Activated CD8-positive, alpha-beta memory T cell treated with anti-CD3 and anti-CD28 coated beads for 36 hours (primary cell): Measurements from ENCODE around the gene ZBTB37. TPM values are rescaled to one million over a fixed set of nuclear protein-coding genes. Genes with fewer than 3 reads are reported as not detected.
"Not testable (repeated sequence)": the region's sequence is repeated elsewhere in the genome, so short reads cannot be mapped to it uniquely, and the experiment has no call there.

Source experiments
- CTCF ChIA-PET: fragments of 350-600 bp; sonication (Branson Sonifier 250); formaldehyde crosslinking; loops from one replicate; lab custom pipeline; 2021; ENCODE audit warnings: antibody characterized with exemption; lab: Charles Lee
- POLR2A ChIA-PET: fragments of 350-600 bp; sonication (Branson Sonifier 250); formaldehyde crosslinking; loops from one replicate; lab custom pipeline; 2021; ENCODE audit warnings: antibody characterized with exemption; lab: Charles Lee
- total RNA-seq, 2 experiments: library from RNA; stranded (reverse); gene quantifications; one replicate each; pipeline ENCODE4 v1.2.3, GENCODE V29; 2021

ZBTB37 gene
- total RNA-seq, 2 experiments from 2014 or later, result 7.7 to 8.3 TPM

DNA sequence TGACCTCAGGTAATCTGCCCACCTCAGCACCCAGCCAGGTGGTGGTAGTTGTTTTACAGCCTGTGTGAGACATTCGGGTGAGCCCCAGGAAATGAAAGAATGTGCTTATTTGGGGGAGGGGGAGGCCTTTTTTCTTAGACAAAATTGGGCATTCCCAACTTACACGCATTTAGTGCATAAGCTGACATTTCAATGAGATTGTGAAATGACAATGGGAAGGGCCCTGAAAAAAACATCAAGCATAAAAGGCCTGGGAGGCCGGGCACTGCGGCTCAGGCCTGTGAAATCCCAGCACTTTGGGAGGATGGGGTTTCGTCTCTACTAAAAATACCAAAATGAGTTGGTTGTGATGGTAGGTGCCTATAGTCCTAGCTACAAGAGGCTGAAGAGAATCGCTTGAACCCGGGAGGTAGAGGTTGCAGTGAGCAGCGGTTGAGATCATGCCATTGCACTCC lies 5.4 kb upstream of the ZBTB37 start:
- CTCF ChIA-PET, result no interaction called here

DNA sequence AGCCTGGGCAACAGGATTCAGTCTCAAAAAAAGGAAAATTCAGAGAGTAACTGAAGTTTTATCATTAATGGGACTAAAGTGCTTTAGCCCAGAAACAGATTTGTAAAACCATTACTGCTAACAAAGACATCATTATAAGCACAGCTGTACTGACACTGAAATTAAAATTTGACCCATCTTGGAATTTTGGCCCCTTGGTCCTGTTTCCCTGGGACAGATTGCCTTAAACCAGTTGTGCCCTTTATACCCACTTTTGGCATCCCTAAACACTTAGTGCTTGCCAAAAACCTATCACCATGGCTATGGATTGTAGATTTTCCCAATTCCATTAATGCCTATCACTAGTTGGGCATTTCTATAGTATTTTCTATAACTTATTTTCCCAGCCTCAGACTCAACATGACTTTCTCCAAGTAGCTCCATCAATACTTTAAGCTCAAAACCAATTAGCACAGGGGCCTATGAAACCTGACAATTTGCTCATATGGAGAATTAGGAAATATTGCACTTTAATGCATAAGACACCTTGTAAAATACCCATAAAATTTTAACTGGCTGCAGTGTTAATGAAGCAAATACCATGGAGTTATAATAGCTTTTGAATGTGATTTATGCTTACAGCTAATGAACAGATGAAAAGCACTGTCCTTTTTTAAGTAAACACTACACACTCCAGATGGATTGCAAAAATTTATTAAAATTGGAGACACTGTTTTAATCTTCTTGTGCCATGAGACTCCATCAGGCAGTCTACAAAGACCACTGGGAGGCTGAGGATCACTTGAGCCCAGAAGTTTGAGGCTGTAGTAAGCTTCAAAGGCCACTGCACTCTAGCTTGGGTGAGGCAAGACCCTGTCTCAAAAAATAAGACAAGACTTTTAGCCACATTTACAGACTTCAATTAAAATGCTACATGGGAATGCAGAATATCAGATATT lies 4.7 kb upstream of the ZBTB37 start:
- ChIA-PET CTCF (no interaction called here), POLR2A (interaction anchor here (0.6 to 1.0 kb wide), 5 partner anchors 19 to 1161 kb away, joined by 3 to 11 read pairs (median 3); partner anchors contain the start of genes CENPL and DARS2)

More for the DNA sequence above, 5.4 kb upstream of the ZBTB37 start:
- POLR2A ChIA-PET, result interaction anchor here (0.6 to 1.3 kb wide), 3 partner anchors 19 to 359 kb away, joined by 3 to 11 read pairs (median 6); no protein-coding TSS in a partner anchor

DNA sequence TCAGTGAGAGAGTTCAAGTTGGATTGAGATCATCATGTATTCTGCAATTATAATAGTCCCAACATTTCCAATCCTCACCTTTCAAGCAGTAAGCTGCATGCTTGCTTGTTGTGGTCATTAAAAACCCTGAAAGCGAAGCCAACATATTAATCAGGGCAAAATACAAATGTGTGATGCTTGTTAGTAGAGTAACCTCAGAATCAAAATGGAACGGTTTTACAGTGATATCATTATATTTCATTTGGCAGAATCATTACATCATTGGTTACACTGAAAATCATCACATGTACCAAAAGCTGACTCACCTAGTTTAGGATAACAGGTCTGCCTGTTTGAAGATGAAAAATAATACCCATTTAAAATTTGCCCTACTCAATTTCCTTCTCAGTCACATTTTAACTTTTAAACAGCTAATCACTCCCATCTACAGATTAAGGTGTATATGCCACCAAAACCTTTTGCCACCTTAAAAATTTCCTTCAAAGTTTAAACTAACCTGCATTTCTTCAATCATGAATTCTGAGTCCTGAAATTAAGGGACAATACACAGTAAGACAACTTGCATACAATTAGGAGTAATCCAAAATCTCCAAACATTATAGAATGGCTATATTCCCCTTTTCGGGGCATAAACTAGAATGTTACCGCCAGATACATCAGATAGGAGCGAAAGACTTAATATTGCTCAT lies 3.9 kb upstream of the ZBTB37 start:
- ChIA-PET POLR2A (interaction anchor here (0.6 to 1.0 kb wide), 5 partner anchors 34 to 1160 kb away, joined by 3 to 6 read pairs (median 3); partner anchors contain the start of genes CENPL and DARS2), CTCF (no interaction called here)

DNA sequence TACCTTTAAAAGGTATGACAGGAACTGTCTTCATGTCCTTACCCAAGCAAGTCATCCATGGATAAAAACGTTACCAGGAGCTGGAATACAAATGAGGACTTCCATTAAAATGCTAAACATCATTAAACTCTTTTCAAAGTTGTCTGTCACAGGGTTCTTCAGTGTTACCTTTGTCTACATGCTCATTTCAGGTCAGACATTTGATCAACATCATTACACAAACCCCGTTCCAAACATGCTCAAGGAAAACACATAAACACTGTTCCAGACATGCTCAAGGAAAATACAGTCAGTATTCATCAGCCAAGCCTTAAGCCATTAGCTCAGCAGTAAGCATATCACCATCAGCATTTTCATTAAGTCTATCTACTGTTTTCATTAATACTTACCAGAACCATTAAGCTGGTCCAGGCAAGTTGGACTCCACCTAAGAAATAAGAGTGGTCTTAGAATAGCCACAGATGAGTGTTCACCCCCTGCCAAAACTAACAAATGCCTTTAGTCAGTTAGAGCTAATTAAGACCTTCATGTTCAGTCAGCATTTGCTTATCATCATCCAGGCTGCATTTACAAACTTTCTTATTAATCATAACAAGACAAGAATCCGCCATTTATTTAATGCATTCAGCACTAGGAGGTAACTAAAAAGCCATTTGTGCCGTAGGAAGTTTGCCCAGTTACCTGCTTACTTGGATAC lies 2.6 kb upstream of the ZBTB37 start:
- POLR2A ChIA-PET, result interaction anchor here (0.5 to 1.1 kb wide), 3 partner anchors 42 to 160 kb away, joined by 3 to 5 read pairs (median 3); no protein-coding TSS in a partner anchor
- CTCF ChIA-PET, result interaction anchor here (0.5 kb wide), 1 partner anchor 16 kb away, joined by 3 read pairs; no protein-coding TSS in a partner anchor

DNA sequence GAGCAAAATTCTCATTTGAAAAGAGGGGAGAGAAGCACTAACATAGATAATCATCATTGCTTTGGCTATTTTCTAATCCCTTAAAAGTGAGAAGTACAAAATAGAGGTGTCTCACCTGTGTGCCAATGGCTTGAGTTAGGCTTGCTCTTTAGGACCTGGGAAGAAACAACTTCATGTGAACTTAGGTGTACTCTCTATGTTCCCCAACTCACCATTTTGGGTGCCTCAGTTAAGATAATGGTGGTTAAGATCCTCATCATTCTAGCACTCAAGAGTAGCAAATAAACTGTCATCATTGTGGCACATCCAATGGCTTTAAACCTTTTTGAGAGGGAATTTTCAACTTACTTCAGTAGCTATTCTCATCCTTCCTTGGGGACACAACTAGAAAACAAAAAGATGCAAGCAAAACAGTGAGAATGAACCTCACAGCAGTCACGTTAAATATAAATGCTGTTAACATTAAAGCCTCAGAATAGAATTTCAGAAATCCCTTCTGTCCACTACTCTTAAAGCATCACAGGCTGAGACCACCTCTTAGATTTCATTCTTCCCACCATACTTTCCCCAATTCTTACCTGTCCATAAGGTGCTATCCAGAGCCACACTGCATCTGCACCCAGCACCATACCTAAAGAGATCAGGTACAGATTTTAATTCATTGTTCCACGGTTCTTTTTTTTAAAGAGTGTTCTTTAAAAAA lies 1.6 kb upstream of the ZBTB37 start:
- CTCF ChIA-PET, result interaction anchor here (2.1 kb wide), 1 partner anchor 43 kb away, joined by 5 read pairs; no protein-coding TSS in a partner anchor
- POLR2A ChIA-PET, result interaction anchor here (1.1 kb wide), 1 partner anchor 43 kb away, joined by 5 read pairs; no protein-coding TSS in a partner anchor

DNA sequence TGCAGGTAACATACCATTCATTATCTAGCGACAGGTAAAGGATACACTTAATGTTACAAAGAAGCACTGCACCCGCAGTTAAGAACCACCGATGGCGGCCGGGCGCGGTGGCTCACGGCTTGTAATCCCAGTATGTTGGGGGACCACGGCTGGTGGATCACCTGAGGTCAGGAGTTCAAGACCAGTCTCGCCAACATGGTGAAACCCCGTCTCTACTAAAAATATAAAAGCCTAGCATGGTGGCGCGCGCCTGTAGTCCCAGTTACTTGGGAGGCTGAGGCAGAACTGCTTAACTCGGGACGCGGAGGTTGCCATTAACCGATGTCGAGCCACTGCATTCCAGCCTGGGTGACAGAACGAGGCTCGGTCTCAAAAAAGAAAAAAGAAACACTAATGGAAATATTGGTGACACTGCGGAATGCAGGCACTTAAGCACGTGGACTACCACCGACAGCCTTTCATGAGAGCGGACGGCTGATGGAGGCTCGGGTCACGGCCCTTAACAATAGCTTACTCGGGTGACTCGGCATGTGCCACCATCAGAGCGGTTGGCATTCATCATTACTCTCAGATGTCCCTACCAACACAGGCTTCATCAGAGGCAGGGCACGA lies 933 bp upstream of the ZBTB37 start:
- CTCF ChIA-PET, result interaction anchor here (2.1 kb wide), 1 partner anchor 44 kb away, joined by 5 read pairs; no protein-coding TSS in a partner anchor

DNA sequence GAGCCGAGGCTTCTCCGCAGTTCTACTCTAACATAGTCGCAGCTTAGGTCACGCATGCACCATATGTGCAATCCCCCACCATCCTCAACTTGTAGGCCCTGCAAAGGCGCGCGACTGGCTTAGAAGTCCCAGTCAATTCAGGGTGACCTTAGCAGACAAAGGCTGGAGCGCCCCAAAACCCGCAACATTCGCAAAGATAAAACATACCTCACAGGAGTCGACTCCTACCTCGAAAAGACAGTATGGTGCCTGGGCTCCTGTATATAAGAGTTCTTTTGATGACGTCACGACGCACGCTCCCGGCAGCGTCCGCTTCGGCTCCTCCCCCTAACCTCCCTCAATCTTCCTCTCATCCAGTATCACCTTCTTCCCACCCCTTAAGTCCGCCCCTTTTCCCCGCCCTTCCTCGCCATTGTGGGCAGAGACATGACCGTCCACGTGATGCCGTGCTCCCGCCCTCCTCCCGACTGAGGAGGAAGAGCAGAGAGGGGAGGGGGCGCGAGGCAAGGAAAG lies 371 bp upstream of the ZBTB37 start, which contains the start of gene GAS5:
GAS5 (minus strand) TSS at position 237 of the 513 bp plus-strand sequence.
- CTCF ChIA-PET, result interaction anchor here (0.6 to 2.1 kb wide), 2 partner anchors 44 to 1227 kb away, joined by 3 to 5 read pairs; no protein-coding TSS in a partner anchor

More for the DNA sequence above, 933 bp upstream of the ZBTB37 start:
- POLR2A ChIA-PET, result interaction anchor here (1.1 to 2.2 kb wide), 3 partner anchors 43 to 391 kb away, joined by 6 to 12 read pairs (median 11); partner anchors contain the start of genes CENPL, DARS2 and PRDX6

DNA sequence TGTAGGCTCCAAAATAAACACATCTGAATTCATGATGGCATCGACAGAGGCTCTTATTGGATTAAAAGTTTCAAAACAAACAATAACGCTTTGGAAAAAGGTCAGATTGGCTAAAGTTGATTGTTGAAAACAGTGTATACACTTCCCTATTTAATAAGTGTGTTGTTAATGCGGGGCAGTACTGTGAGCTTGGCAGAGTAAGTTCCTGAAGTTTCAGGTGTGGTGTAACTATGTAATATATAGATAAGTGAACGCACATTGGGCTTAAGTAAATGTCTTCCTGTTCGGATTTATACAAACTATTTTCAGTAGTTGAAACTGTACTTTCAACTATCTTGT lies 810 bp downstream of the ZBTB37 start:
- ChIA-PET POLR2A (interaction anchor here (0.9 to 2.2 kb wide), 3 partner anchors 44 to 154 kb away, joined by 5 to 11 read pairs (median 8); partner anchors contain the start of genes CENPL, DARS2 and RC3H1), CTCF (interaction anchor here (1.5 kb wide), 1 partner anchor 45 kb away, joined by 4 read pairs; the partner anchor contains the start of gene DARS2)

More for the DNA sequence above, 371 bp upstream of the ZBTB37 start, which contains the start of gene GAS5:
- POLR2A ChIA-PET, result interaction anchor here (0.5 to 2.2 kb wide), 6 partner anchors 7 to 392 kb away, joined by 3 to 12 read pairs (median 6); partner anchors contain the start of genes CENPL, DARS2 and PRDX6

DNA sequence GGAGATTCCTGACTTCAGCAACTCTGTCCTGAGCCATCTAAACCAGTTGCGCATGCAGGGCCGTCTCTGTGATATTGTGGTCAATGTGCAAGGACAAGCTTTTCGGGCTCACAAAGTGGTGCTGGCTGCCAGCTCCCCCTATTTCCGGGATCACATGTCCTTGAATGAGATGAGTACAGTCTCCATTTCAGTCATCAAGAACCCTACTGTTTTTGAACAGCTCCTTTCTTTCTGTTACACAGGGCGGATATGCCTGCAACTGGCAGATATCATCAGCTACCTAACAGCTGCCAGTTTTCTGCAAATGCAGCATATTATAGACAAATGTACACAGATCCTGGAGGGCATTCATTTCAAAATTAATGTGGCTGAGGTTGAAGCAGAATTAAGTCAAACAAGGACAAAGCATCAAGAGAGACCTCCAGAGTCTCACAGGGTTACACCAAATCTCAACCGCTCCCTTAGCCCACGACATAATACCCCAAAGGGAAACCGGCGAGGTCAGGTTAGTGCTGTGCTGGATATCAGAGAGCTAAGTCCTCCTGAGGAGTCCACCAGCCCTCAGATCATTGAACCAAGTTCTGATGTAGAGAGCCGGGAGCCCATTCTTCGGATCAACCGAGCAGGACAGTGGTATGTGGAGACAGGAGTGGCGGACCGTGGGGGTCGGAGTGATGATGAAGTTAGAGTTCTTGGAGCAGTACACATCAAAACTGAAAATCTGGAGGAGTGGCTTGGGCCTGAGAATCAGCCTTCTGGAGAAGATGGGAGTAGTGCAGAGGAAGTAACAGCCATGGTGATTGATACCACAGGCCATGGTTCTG lies 2.3 kb downstream of the ZBTB37 start:
- ChIA-PET POLR2A (interaction anchor here (0.5 to 2.1 kb wide), 5 partner anchors 38 to 1196 kb away, joined by 3 to 8 read pairs (median 4); partner anchors contain the start of genes CENPL, DARS2, PRDX6 and RC3H1), CTCF (interaction anchor here (0.6 to 1.5 kb wide), 2 partner anchors 47 to 103 kb away, joined by 4 to 6 read pairs; partner anchors contain the start of gene DARS2)

DNA sequence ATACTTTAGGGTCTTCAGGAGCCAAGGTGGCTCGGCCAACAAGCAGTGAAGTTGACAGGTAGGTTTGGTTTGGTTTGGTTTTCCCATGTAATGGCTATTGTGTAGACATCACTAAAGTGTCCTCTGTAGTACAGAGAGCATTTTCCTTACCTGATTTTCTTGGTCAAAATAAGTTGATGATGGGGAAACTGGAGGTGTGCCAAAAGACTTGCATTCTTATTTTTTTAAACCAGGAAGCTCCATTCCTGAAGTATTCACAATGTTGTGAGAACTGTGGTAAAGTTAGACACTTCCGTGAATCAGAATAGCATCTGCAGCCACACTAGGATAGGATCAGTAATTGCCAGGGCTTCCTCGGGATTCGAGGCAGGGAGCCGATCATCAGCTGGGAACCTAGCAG lies 2.9 kb downstream of the ZBTB37 start:
- CTCF ChIA-PET, result no interaction called here
- POLR2A ChIA-PET, result interaction anchor here (0.5 kb wide), 1 partner anchor 38 kb away, joined by 5 read pairs; no protein-coding TSS in a partner anchor

DNA sequence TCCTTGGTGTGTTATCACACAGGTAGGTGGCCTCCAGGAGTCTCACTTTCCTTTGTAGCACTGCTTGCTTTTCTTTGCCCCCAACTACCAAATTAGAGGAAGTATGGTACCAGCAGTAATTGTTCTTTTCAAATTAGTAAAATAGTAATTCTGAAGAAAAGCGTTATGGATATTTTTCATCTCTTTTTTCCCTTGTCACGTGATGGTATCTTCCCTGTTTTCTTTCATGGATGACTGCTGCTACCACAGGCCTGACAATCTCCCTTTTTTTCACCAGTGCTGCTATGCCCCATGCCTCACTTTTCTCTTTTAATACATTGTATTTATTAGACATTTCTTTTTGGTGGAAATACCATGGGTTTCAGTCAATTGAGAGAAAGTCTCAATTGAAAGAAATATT lies 3.3 kb downstream of the ZBTB37 start:
- CTCF ChIA-PET, result no interaction called here
- POLR2A ChIA-PET, result no interaction called here

DNA sequence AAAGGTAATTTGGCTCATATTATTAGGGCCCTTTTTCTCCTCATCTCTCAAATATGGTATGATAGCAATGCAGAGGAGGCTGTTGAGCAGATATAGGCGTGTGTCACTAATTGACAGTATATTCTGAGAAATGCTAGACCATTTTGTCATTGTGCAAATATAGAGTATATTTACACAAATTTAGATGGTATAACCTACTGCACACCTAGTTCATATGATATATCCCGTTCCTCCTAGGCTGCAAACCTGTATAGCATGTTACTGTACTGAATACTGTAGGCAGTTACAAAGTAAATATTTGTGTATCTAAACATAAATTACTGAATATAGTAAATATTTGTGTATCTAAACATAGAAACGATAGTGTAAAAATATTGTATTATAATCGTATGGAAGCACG lies 8.6 kb downstream of the ZBTB37 start:
- CTCF ChIA-PET, result no interaction called here
- POLR2A ChIA-PET, result no interaction called here

DNA sequence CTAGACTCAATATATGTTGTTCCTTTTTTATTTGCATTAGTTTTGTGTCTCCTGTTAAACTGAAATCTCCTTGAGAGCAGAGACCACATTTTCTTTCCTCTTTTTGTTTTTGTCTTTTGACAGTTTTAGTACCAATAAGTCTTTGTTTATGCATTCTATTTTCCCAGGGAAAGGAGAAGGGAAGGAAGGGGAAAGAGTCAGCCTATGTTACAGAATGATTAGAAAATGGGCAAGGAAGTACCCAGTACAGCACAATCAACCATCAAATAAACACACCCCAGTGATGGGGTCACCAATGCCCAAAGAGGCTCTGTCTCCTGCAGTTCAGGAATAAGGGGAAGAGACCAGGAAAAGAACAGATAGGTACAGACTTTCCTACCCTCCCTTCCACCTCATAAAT lies 10.1 kb downstream of the ZBTB37 start:
- POLR2A ChIA-PET, result no interaction called here
- CTCF ChIA-PET, result no interaction called here

DNA sequence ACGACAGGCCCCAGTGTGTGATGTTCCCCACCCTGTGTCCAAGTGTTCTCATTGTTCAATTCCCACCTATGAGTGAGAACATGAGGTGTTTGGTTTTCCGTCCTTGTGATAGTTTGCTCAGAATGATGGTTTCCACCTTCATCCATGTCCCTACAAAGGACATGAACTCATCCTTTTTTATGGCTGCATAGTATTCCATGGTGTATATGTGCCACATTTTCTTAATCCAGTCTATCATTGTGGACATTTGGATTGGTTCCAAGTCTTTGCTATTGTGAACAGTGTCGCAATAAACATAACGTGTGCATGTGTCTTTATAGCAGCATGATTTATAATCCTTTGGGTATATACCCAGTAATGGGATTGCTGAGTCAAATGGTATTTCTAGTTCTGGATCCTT lies 12.9 kb downstream of the ZBTB37 start:
- POLR2A ChIA-PET, CTCF ChIA-PET: not testable (repeated sequence)

DNA sequence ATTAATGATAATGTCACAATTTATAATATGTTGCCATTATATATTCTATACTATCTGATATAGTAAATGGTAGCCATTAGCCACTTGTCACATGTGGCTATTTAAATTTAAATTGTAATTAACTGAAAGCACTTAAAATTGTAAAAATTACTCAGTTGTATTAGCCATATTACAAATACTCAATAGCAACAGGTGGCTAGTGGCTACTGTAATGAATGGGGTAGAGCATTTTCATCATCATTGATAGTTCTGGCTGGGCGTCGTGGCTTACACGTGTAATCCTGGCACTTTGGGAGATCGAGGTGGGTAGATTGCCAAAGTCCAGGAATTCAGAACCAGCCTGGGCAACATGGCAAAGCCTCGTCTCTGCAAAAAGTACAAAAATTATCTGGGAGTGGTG lies 16.5 kb downstream of the ZBTB37 start:
- ChIA-PET POLR2A (no interaction called here), CTCF (no interaction called here)
